Ramos (cell line): ENCODE results near the gene DPF3.

Experiments used
- in situ Hi-C: fragments of 300-500 bp; cut with MboI; formaldehyde crosslinking; loops from one replicate; pipeline ENCODE4 v1.14.3; 2022; ENCODE audit warnings: low sequenced_read_pairs; ENCODE audit not compliant: unreplicated experiment

DPF3 gene

DNA sequence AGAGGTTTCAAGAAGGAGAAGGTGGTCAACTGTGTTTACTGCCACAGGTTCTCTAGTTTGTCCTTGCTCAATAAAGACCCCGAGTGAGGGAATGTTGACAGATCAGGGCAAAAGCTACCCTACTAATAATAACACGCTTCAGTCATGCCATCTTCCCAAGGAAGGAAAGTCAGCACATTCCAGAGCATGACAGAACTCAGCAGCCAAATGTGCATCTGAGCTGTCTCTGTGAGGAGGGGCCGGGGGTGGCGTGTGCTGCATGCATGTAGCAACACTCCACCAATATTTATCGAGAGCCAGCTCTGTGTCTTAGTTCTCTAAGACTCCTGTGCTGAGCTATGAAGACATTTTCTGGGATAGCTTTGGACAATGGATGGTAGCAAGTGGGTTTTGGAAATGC, 260.4 kb downstream of the DPF3 start:
- in situ Hi-C loops: no loop called here

- in situ Hi-C loops: no loop called here
Measured at GRCh38 chr14:72632727-72633126, 261.2 kb downstream of the DPF3 start.

DNA sequence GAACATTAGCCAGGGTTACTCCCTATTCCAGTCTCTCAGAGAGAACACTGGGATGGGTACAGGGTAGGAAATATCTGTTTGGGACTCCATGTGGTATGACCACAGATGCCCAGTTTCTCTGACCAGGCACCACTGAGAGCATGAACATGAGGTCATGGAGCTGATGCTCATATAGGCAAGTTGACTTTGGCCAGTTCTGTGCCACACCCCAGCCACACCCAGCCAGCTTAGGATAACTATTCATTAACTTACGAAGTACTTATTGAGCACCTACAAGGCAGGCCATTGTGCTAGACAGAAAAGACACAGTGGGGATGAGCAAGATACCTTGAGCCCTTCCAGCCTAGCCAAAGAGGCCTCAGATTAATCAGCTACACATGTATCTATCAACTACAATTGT, 262.5 kb downstream of the DPF3 start:
- in situ Hi-C loops: no loop called here

DNA sequence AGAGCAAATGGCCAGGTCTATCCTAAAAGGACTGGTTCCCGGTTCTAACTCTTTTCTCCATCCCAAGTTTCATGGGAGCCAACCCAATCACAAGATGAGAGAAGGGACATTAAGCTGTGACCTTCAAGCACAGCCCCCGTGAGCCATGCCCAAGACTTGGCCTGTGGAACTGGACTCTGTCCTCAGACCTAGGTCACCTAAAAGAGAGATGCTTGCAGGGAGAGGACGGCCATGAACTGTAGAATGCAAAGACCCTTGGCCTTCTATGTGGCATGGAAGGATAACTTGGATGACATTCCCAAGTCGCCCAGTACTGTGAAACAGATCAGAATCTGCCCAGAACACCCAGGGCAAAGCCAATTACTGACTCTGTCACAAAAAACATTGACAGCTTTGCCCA, 263.5 kb downstream of the DPF3 start:
- in situ Hi-C loops: no loop called here

GRCh38 chr14:72629534-72629933, 264.4 kb downstream of the DPF3 start:
- in situ Hi-C loops: no loop called here

DNA sequence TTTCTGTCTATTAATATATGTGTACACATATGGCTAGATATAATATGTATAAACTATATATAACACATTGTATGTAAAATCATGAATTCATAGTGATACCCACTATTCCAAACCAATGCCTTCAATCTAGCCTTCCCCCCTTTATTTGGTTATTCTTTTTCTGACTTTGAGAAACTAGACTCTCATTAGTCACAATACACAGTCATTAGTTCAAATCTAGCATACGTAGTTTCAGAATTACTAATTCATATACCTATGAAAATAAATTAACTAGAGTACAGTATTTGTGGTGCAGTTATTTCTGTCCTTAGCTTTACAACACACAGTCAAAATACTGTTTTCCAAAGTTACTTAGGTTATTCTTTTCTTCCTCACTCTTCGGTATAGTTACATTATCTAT, 268.2 kb downstream of the DPF3 start:
- in situ Hi-C loops: no loop called here

DNA sequence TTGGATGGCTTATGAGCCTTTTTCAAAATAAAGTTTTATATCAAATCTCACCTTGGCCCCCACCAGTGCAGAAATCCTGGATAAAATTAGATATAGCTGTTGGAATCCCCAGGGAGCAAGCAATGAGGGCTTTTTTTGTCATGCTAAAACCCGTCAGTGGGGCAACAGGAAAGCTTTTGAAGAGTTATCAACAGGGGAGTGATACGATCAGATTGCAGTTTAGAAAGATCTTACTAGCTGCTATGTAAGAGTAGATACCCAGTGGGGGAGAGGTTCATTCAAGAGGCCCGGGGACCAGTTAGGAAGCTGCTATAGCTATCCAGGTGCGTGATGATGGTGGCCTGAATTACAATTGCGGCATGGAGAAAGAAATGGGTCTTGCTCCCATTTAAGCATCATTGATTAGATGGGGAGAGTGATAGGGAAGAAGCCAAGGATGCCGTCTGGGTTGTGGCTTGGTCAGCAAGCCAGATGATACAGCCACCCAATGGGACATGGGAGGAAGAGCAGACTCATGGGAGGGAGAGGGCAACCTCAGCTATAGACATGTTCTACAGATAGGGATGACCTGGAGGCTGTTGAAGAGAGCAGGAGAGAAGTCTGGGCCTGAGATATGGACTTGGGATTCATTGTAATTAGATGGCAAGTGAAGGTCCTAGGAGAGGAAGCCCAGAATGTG, 272.4 kb downstream of the DPF3 start:
- in situ Hi-C loops: no loop called here

GRCh38 chr14:72619881-72620280, 274.0 kb downstream of the DPF3 start:
- in situ Hi-C loops: no loop called here

DNA sequence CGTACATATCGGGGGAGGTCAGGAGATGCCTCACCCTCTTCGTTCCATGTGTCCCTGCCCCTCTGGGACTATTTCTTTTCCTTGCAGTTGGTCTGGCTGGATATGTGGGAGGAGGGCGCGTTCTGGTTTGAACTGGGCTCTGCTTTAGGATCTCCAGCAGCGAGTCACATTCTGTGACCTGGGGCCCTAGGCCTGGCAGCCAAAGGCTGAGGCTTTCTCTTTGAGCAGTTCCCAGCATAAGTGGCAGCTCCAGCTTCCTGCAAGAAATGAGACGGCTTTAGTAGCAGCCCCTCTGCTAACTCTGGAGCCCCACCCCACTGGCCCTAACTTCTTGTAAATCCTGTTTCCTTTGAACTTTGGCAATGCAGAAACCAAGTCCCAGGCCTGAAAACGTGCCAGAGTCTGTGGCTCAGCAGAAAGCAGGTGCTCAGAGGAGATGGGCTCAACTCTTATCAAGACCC, 274.8 kb downstream of the DPF3 start:
- in situ Hi-C loops: no loop called here

DNA sequence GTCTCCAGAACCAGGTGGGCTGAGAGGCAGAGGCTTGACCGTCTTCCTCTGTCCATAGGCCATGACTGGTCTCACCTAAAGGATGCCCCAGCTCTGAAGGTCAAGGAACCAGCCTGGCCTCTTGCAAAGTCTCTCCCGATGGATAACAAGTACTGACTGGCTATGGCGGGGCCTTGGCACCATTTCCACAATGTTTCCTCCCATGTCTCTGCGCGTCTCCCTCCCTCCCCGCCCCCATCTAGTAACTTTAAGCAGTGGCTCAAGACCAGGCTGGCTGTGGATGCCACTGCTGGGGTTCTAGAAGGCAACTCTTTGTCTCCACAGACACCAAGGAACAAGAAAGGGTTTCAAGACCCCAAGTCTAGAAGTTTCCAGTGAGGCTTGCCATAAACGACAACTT, 275.5 kb downstream of the DPF3 start:
- in situ Hi-C loops: no loop called here

DNA sequence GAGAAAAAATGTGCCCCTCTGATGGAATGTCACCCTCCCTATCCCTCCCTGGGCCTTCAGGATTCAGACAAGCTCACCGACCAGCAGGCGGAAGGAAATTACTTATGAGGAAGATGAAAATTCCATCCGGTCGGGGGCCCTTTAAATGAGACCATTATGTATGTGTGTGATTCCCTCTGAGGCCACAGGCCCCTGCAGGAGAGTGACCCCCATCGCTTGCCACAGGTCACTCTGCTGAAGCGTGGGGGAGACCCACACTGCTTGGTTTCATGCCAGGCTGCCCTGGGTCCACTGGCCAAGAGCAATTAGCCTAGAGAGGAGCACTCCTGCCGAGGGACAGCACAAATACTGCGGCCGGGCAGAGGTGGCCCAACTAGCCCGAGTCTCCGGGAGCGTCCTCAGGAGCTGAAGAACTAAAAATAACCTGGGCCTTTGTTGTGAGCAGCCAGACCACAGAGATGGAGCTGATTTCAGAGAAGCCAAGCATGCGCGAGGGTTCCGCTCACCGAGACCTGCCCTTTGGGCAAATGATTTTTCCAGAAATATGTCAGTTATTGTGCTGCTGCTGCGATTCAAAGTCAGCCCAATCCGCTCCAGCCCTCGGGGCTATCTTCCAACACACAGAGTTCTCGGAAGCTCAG, 276.4 kb downstream of the DPF3 start:
- in situ Hi-C loops: no loop called here

GRCh38 chr14:72616811-72617210, 277.1 kb downstream of the DPF3 start:
- in situ Hi-C loops: no loop called here

GRCh38 chr14:72616294-72616693, 277.6 kb downstream of the DPF3 start:
- in situ Hi-C loops: no loop called here

GRCh38 chr14:72615451-72616121, 278.3 kb downstream of the DPF3 start:
- in situ Hi-C loops: no loop called here

DNA sequence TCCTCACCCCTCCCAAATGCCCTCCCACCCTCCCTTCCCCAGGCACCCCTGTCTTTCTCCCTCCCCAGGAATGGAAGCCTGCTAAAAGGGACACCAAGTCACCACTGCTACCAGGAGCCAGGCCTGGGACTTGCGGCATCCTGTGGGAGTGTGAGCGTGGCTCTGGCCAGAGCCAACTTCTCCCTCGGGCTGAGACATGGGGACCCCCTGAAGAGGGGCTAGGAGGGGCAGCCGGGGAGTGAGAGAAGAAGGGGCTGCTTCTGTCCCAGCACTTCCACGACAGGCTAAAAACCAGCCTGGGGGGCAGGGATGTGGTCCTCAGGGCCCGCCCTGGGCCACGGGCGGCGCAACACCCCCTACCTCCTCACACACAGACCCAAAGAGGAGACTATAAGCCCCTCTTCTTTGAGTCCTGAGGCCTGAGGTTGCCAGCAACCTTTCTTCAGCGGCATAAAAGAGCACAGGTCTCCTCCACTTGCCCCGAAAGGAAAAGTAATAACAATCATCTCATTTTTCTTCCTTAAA, 278.9 kb downstream of the DPF3 start:
- in situ Hi-C loops: no loop called here

DNA sequence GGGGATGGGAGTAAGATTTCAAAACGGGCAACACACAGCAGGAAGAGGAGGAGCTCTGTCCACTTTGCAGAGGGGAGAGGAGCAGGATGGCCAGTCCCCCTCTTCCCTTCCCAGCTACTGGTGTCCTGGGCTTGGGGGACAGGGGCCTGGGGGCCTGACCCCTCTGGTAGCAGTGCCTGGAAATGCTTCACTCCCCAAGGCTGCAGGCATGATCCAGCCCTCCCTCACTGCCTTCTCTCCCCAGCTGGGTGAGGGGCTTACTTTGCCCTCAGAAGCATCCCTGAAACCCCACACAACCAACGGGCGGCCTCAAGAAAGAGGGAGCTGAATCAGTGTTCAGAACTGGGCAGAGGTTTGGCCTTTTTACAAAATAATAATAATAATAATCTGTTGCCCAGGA, 279.5 kb downstream of the DPF3 start:
- in situ Hi-C loops: no loop called here

DNA sequence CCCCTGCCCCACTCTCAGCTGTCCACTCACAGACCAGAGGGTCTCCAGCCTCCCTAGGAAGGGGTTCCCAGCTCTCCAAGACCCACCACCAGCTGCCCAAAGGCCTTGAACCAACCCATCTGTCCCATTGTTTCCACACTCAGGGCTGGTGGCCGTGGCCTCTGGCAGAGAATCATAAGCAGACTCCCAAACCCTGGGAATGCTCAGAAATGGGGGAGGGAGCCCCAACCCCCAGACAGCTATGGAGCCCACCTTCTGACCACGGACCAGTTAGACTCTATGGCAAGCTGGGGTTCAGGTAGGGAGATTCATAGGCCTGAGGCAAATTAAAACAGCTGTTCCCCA, 280.0 kb downstream of the DPF3 start:
- in situ Hi-C loops: no loop called here

GRCh38 chr14:72613231-72613974, 280.5 kb downstream of the DPF3 start:
- in situ Hi-C loops: no loop called here

DNA sequence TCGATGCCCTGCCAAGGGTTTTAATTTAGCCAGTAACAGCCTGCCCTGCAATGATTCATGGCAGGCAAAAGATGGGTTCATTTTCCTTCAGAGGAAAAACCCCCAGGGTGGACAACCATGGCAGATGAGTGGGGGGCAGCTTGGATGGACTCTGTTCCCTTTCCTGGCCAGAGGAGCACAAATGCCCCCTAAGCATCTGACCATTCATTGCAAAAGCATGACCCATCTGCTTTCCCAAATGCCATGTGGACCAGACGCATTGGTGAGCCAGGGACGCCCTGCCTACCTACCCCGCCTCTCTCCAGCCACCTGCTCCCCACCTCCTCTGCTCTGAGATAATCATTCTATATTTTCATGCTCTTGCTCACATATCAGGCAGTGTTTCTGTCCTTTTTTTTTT, 281.9 kb downstream of the DPF3 start:
- in situ Hi-C loops: no loop called here

DNA sequence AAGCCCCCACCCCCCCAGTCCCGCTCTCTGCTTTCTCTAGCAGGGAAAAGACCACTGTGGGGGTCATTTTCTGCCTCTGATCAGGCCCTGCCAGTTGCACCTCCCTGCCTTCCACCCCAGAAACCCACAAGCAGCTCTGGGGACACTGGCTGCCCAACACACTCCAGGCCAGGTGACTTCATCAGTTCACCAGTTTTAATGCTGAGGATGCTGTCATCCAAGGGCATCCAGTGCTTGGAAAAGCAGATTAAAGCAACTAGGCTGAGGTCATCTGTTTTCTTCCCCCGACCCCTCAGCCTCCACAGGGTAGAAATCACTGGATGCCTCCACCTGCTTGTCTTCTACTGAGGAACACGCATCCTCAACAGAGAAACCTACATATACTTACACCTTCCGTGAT, 282.4 kb downstream of the DPF3 start:
- in situ Hi-C loops: no loop called here

DNA sequence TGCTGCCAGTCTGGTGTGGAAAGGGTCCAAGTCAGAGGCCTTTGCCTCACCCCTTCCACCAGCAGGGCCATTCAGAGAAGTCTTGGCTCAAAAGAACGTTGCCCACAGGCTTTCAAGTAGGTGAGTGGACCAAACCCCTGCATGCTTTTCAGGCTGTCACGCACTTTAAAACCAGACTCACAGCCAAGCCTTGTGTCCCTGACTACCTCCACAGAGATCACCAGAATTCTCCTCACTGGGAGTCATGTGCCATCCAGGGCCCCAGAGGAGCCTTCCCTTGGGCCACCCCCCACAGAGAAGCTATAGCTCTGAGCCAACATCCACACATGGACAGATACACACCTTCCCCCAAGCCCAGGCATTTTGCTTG, 283.1 kb downstream of the DPF3 start:
- in situ Hi-C loops: no loop called here
